T-cell (primary cell): ENCODE data around the gene SYNE2. TPM values are rescaled to one million over a fixed set of nuclear protein-coding genes. Genes with fewer than 3 reads are reported as not detected.
"Not testable (repeated sequence)": the region's sequence is repeated elsewhere in the genome, so short reads cannot be mapped to it uniquely, and the experiment has no call there.

ENCODE experiments used
- ATAC-seq, 4 experiments: fragments of 200-7000 bp in 3 of 4; fragments of 150-1000 bp in 1 of 4; cut with Tn5 transposase; replicated peaks in 1 of 4; 1 replicate in 3 of 4; 2 replicates in 1 of 4; pipeline ENCODE4 v1.10.0; 2021; ENCODE audit warnings: moderate library complexity in 3 of 4, mild to moderate bottlenecking in 2 of 4, moderate number of reproducible peaks in 1 of 4
- CTCF ChIA-PET, 2 donors: fragments of 300-600 bp; sonication (Branson Sonifier 250); formaldehyde crosslinking; loops; one replicate each; lab custom pipeline; 2022; ENCODE audit warnings: antibody characterized with exemption in 2 of 2; lab: Charles Lee
- POLR2A ChIA-PET, 2 donors: fragments of 300-600 bp; sonication (Branson Sonifier 250); formaldehyde crosslinking; loops; one replicate each; lab custom pipeline; 2022; ENCODE audit warnings: antibody characterized with exemption in 2 of 2; lab: Charles Lee
- DNase-seq, 35 experiments: peaks; one replicate each; pipeline versions ENCODE4 v3.0.0 to v3.0.0-alpha.2; 2013 to 2023
- H3K27ac ChIP-seq: one replicate; pipeline ENCODE4 v1.5.1; 2013; ENCODE audit warnings: low read length
- H3K27me3 ChIP-seq, 2 experiments: replicated peaks in 1 of 2; 1 replicate in 1 of 2; 2 replicates in 1 of 2; pipeline versions ENCODE4 v1.6.1 to v1.7.0; 2013; ENCODE audit warnings: low read length in 1 of 2, mixed read lengths in 1 of 2; ENCODE audit not compliant: control insufficient read depth in 2 of 2, insufficient read depth in 2 of 2; ENCODE audit errors: extremely low read depth in 1 of 2
- H3K36me3 ChIP-seq, 2 donors: 1 replicate in 1 of 2; 2 replicates in 1 of 2; pipeline versions ENCODE4 v1.6.1 to v1.7.0; 2013; ENCODE audit warnings: low read length in 1 of 2; ENCODE audit not compliant: control insufficient read depth in 2 of 2, insufficient read depth in 1 of 2; ENCODE audit errors: extremely low read depth in 1 of 2
- H3K4me1 ChIP-seq, 2 experiments: 1 replicate in 1 of 2; 2 replicates in 1 of 2; pipeline versions ENCODE4 v1.6.1 to v1.7.0; 2013; ENCODE audit warnings: low read length in 2 of 2, mixed read lengths in 1 of 2; ENCODE audit not compliant: insufficient read depth in 2 of 2, control insufficient read depth in 1 of 2; ENCODE audit errors: extremely low read depth in 1 of 2
- H3K4me3 ChIP-seq, 2 donors: 1 replicate in 1 of 2; 2 replicates in 1 of 2; pipeline versions ENCODE4 v1.5.1 to v1.7.0; 2013; ENCODE audit warnings: mild to moderate bottlenecking in 2 of 2, low read length in 1 of 2, moderate library complexity in 1 of 2; ENCODE audit not compliant: control insufficient read depth in 1 of 2; ENCODE audit errors: extremely low read depth in 1 of 2
- H3K9me3 ChIP-seq: 2 replicates; pipeline ENCODE4 v1.7.0; 2013
- H3K27ac Mint-ChIP-seq, 2 donors: one replicate each; pipeline ENCODE4 v1.8.0; 2020 to 2021; ENCODE audit warnings: mild to moderate bottlenecking in 2 of 2, mixed read lengths in 2 of 2
- H3K27me3 Mint-ChIP-seq, 2 donors: one replicate each; pipeline ENCODE4 v1.8.0; 2021 to 2022; ENCODE audit warnings: mixed read lengths in 2 of 2
- H3K36me3 Mint-ChIP-seq: one replicate; pipeline ENCODE4 v1.8.0; 2021; ENCODE audit warnings: mixed read lengths
- H3K4me1 Mint-ChIP-seq, 3 donors: one replicate each; pipeline ENCODE4 v1.8.0; 2020 to 2022; ENCODE audit warnings: mixed read lengths in 3 of 3, mild to moderate bottlenecking in 1 of 3
- H3K4me3 Mint-ChIP-seq, 3 donors: one replicate each; pipeline ENCODE4 v1.8.0; 2020 to 2022; ENCODE audit warnings: mild to moderate bottlenecking in 3 of 3, mixed read lengths in 3 of 3, moderate library complexity in 3 of 3
- H3K9me3 Mint-ChIP-seq, 3 donors: one replicate each; pipeline ENCODE4 v1.8.0; 2020 to 2022; ENCODE audit warnings: mixed read lengths in 3 of 3
- WGBS: methylation state at CpG from one replicate; pipeline ENCODE4 v1.1.5; 2013; ENCODE audit warnings: missing lambda C conversion rate; ENCODE audit not compliant: insufficient coverage; 5-methylcytosine and 5-hydroxymethylcytosine counted together
- total RNA-seq, 35 experiments: library from RNA in 6 of 35; stranded (reverse) in 6 of 35; fragments of 120-200 nt in 1 of 35; gene quantifications; one replicate each; pipeline versions ENCODE4 v1.2.1 to v1.2.4 and lab custom pipeline; 2013 to 2026

Gene SYNE2
- total RNA-seq, 5 donors from 2014 or later (not counting 1 experiment from before 2014, with no cell fraction given) = 150 to 321 (median 229) TPM

GRCh38 chr14:64209444-64210131, 356.8 kb downstream of the SYNE2 start:
- CTCF ChIA-PET = no interaction called here

GRCh38 chr14:64210216-64210615, 357.4 kb downstream of the SYNE2 start:
- ChIA-PET CTCF (interaction anchor here in 1 of 2 donors (0.6 kb wide), 1 partner anchor 27 kb away, joined by 4 read pairs; no protein-coding TSS in a partner anchor), POLR2A (no interaction called here)
- H3K4me3 ChIP-seq = no peak overlapping the region
- Mint-ChIP-seq H3K27me3 (no peaks in the 10 kb centered on the region), H3K27ac (no peak overlapping the region), H3K4me1 (peaks cover 0 to 6% (median 6%) of the 10 kb centered on the region in 3 donors), H3K4me3 (no peak overlapping the region), H3K36me3 (peaks cover 43% of the 10 kb centered on the region), H3K9me3 (no peaks in the 10 kb centered on the region)
- DNase-seq (no peak), ATAC-seq (no peak)
- H3K4me1 ChIP-seq = no peaks in the 10 kb centered on the region
- peaks cover 0 to 77% of the 10 kb centered on the region in 2 donors for H3K36me3 ChIP-seq
- H3K9me3 ChIP-seq = no peaks in the 10 kb centered on the region
- H3K27ac ChIP-seq = no peak overlapping the region
- 99% methylated on average over 8 of the region's 12 CpGs for WGBS
- no peaks in the 10 kb centered on the region for H3K27me3 ChIP-seq

More at GRCh38 chr14:64209444-64210131, 356.8 kb downstream of the SYNE2 start:
- Mint-ChIP-seq H3K36me3 (peaks cover 43% of the 10 kb centered on the region), H3K4me3 (no peak overlapping the region), H3K27me3 (no peaks in the 10 kb centered on the region), H3K4me1 (peaks cover 0 to 6% (median 6%) of the 10 kb centered on the region in 3 donors), H3K9me3 (no peaks in the 10 kb centered on the region), H3K27ac (no peak overlapping the region)
- no peaks in the 10 kb centered on the region for H3K27me3 ChIP-seq
- H3K36me3 ChIP-seq = peaks cover 0 to 71% of the 10 kb centered on the region in 2 donors
- ATAC-seq (no peak), DNase-seq (peak in 1 of 35 experiments; percentile 26)
- H3K27ac ChIP-seq = no peak overlapping the region
- H3K4me3 ChIP-seq = no peak overlapping the region
- 79% methylated on average over 16 of the region's 21 CpGs for WGBS
- H3K9me3 ChIP-seq = no peaks in the 10 kb centered on the region
- no peaks in the 10 kb centered on the region for H3K4me1 ChIP-seq
- POLR2A ChIA-PET = no interaction called here

GRCh38 chr14:64210912-64211311, 358.1 kb downstream of the SYNE2 start:
- H3K27ac ChIP-seq, DNase-seq, CTCF ChIA-PET, H3K4me1 ChIP-seq, H3K4me1 Mint-ChIP-seq, H3K27me3 ChIP-seq, H3K4me3 ChIP-seq, H3K27me3 Mint-ChIP-seq, H3K9me3 Mint-ChIP-seq, POLR2A ChIA-PET, ATAC-seq, H3K4me3 Mint-ChIP-seq, H3K9me3 ChIP-seq: not testable (repeated sequence)
- Mint-ChIP-seq H3K27ac (peak overlapping the region in 1 of 2 donors; percentile 8), H3K36me3 (peaks cover 49% of the 10 kb centered on the region)
- WGBS = 97% methylated on average over 3 of the region's 6 CpGs
- H3K36me3 ChIP-seq = peaks cover 0 to 84% of the 10 kb centered on the region in 2 donors

DNA sequence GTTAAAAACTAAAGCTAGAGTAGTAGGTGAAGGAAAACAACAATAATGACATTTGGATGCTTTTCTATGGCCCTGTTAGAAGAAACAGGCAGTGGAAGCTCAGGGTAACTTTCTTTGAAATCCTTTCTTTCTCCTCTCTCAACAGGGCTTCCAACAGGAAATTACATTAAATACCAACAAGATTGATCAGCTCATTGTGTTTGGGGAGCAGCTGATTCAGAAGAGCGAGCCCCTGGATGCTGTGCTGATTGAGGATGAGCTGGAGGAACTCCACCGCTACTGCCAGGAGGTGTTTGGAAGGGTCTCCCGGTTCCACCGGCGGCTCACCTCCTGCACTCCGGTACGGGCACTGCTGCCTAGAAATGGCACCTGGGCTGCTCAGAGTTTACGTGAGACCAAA, 359.9 kb downstream of the SYNE2 start:
- H3K36me3 ChIP-seq = peaks cover 5 to 99% of the 10 kb centered on the region in 2 donors
- H3K27me3 ChIP-seq = no peaks in the 10 kb centered on the region
- H3K27ac ChIP-seq = no peak overlapping the region
- no peak overlapping the region for H3K27ac Mint-ChIP-seq
- ChIA-PET POLR2A (no interaction called here), CTCF (no interaction called here)
- H3K4me3 ChIP-seq = no peak overlapping the region
- no peaks in the 10 kb centered on the region for H3K9me3 Mint-ChIP-seq
- H3K4me1 Mint-ChIP-seq = peaks cover 0 to 2% (median 0%) of the 10 kb centered on the region in 3 donors
- DNase-seq (no peak), ATAC-seq (no peak)
- H3K4me1 ChIP-seq = no peaks in the 10 kb centered on the region
- no peak overlapping the region for H3K4me3 Mint-ChIP-seq
- 100% methylated on average over 7 of the region's 8 CpGs for WGBS
- peaks cover 61% of the 10 kb centered on the region for H3K36me3 Mint-ChIP-seq
- H3K27me3 Mint-ChIP-seq = no peaks in the 10 kb centered on the region
- H3K9me3 ChIP-seq = no peaks in the 10 kb centered on the region

DNA sequence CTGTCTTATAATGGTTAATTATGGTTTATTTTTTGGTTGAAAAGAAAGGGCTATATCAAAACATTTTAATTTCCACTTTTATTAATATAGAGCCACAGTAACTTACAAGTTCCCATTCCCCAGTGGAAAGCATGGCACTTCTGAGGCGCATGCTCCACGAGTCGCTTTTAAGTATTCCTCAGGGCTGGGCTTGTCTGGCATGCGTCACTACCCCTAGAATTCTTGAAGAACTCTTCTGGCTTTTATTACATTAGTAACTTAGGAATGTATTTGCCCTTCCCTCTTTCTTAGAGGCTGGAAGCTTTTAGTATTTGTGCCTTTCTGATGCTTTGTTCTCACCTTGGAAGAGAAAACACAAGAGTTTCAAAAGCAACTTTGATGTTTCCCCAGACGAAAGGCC, 360.3 kb downstream of the SYNE2 start:
- peaks cover 0 to 2% (median 0%) of the 10 kb centered on the region in 3 donors for H3K4me1 Mint-ChIP-seq
- Histone ChIP-seq H3K36me3 (peaks cover 7 to 99% of the 10 kb centered on the region in 2 donors), H3K4me3 (no peak overlapping the region), H3K4me1 (no peaks in the 10 kb centered on the region), H3K27ac (no peak overlapping the region), H3K9me3 (no peaks in the 10 kb centered on the region), H3K27me3 (no peaks in the 10 kb centered on the region)
- H3K4me3 Mint-ChIP-seq = no peak overlapping the region
- 100% methylated on average over 2 of the region's 5 CpGs for WGBS
- ChIA-PET POLR2A (no interaction called here), CTCF (no interaction called here)
- ATAC-seq (no peak), DNase-seq (no peak)
- no peaks in the 10 kb centered on the region for H3K27me3 Mint-ChIP-seq
- H3K27ac Mint-ChIP-seq = no peak overlapping the region
- H3K36me3 Mint-ChIP-seq = peaks cover 65% of the 10 kb centered on the region
- no peaks in the 10 kb centered on the region for H3K9me3 Mint-ChIP-seq

DNA sequence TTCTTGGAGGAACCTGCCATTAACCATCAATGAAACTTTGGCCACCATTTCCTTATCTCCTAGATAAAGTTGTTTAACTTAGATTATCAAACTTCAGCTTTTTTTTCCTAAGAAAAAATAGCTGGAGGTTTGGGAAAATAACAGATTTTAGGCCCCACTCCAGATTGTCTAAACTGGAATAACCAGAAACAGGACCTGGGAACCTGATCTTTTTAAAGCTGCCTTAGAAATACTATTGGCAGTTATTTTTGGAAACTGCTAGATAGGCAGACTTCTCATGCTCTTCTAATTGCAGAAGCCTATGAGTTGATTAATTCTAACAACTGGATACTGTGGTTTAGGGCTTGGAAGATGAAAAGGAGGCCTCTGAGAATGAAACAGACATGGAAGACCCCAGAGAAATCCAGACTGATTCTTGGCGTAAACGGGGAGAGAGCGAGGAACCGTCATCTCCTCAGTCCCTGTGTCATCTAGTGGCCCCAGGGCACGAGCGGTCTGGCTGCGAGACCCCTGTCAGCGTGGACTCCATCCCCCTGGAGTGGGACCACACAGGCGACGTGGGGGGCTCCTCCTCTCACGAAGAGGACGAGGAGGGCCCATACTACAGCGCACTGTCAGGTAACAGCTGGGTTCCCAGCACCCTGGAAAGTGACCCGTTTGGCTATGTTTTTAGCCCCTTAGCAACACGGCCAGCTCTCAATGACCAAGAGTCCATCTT, 361.2 kb downstream of the SYNE2 start:
- Histone ChIP-seq H3K4me3 (no peak overlapping the region), H3K36me3 (peaks cover 7 to 99% of the 10 kb centered on the region in 2 donors), H3K4me1 (no peaks in the 10 kb centered on the region), H3K27ac (no peak overlapping the region), H3K27me3 (no peaks in the 10 kb centered on the region), H3K9me3 (no peaks in the 10 kb centered on the region)
- DNase-seq (no peak), ATAC-seq (no peak)
- ChIA-PET POLR2A (no interaction called here), CTCF (interaction anchor here in 1 of 2 donors (0.6 kb wide), 1 partner anchor 320 kb away, joined by 3 read pairs; no protein-coding TSS in a partner anchor)
- Mint-ChIP-seq H3K4me3 (no peak overlapping the region), H3K9me3 (no peaks in the 10 kb centered on the region), H3K27ac (no peak overlapping the region), H3K4me1 (peaks cover 0 to 2% (median 0%) of the 10 kb centered on the region in 3 donors), H3K36me3 (peaks cover 67% of the 10 kb centered on the region), H3K27me3 (no peaks in the 10 kb centered on the region)
- WGBS = 98% methylated on average over 14 of the region's 15 CpGs
